ENCODE results near the gene GARRE1. TPM values are rescaled to one million over a fixed set of nuclear protein-coding genes. Genes with fewer than 3 reads are reported as not detected.

GARRE1 gene
- total and polyA plus RNA-seq, 2 experiments from 2014 or later: 16.0 to 20.0 TPM

DNA sequence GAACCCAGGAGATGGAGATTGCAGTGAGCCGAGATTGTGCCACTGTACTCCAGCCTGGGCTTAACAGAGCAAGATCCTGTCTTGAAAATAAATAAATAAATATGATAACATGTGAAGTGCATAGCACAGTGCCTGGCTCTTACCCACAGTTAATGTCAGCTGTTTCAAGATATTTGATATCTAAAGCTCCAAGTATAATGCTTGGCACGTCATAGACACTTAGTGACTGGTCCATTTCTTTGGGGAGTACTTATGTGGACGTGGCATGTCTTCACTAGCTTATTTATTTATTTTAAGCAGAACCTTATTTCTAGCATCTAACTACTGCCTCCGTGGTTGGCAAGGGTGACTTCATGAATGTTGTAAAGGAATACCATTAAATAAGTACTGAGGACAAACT, 18.8 kb downstream of the GARRE1 start:
- H3K36me3 ChIP-seq (ENCODE audit: insufficient read depth): no peaks in the 10 kb centered on the region
- H4K20me1 ChIP-seq (replicated peaks; ENCODE audit: insufficient read depth): 0 out of 2 replicates have a peak, but pooled peaks cover 5% of the 10 kb centered on the region
- H3K4me1 ChIP-seq (ENCODE audit: insufficient read depth): peaks cover 13% of the 10 kb centered on the region; the same call in 1 of the 2 replicates
- Mint-ChIP-seq H3K36me3 (ENCODE audit: low read depth) (no peaks in the 10 kb centered on the region), H3K4me1 (peaks cover 19% of the 10 kb centered on the region), H3K27me3 (ENCODE audit: insufficient read depth, low read depth, poor library complexity) (peaks cover 2% of the 10 kb centered on the region), H3K4me3 (no peak overlapping the region), H3K27ac (no peak overlapping the region), H3K9me3 (no peaks in the 10 kb centered on the region)
- no peaks in the 10 kb centered on the region for H3K27me3 ChIP-seq (ENCODE audit: insufficient read depth)
- no peak overlapping the region for H2AFZ ChIP-seq
- ATAC-seq (no peak), DNase-seq (ENCODE audit: low spot score) (no peak)
- TF ChIP-seq ZNF331 (CRISPR knock-in tag; IDR thresholded peaks at IDR 0.05; ENCODE audit: low read depth) (no peak), EZH2 (IDR thresholded peaks at IDR 0.05; ENCODE audit: low read depth, unreplicated experiment) (no peak), NANOG (IDR thresholded peaks at IDR 0.05; ENCODE audit: borderline replicate concordance) (no peak), CREB1 (CRISPR knock-in tag; IDR thresholded peaks at IDR 0.05; ENCODE audit: low read depth) (no peak), STAT1 (IDR thresholded peaks at IDR 0.05; ENCODE audit: unreplicated experiment) (no peak), ZNF114 (CRISPR knock-in tag; IDR thresholded peaks at IDR 0.05) (no peak), ETS1 (IDR thresholded peaks at IDR 0.05) (no peak), EZH2phosphoT487 (IDR thresholded peaks at IDR 0.05; ENCODE audit: unreplicated experiment) (no peak)
- TF ChIP-seq, protein P1, sequence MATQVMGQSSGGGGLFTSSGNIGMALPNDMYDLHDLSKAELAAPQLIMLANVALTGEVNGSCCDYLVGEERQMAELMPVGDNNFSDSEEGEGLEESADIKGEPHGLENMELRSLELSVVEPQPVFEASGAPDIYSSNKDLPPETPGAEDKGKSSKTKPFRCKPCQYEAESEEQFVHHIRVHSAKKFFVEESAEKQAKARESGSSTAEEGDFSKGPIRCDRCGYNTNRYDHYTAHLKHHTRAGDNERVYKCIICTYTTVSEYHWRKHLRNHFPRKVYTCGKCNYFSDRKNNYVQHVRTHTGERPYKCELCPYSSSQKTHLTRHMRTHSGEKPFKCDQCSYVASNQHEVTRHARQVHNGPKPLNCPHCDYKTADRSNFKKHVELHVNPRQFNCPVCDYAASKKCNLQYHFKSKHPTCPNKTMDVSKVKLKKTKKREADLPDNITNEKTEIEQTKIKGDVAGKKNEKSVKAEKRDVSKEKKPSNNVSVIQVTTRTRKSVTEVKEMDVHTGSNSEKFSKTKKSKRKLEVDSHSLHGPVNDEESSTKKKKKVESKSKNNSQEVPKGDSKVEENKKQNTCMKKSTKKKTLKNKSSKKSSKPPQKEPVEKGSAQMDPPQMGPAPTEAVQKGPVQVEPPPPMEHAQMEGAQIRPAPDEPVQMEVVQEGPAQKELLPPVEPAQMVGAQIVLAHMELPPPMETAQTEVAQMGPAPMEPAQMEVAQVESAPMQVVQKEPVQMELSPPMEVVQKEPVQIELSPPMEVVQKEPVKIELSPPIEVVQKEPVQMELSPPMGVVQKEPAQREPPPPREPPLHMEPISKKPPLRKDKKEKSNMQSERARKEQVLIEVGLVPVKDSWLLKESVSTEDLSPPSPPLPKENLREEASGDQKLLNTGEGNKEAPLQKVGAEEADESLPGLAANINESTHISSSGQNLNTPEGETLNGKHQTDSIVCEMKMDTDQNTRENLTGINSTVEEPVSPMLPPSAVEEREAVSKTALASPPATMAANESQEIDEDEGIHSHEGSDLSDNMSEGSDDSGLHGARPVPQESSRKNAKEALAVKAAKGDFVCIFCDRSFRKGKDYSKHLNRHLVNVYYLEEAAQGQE (IDR thresholded peaks at IDR 0.05; ENCODE audit: unreplicated experiment): no peak
- TF ChIP-seq, protein P2, sequence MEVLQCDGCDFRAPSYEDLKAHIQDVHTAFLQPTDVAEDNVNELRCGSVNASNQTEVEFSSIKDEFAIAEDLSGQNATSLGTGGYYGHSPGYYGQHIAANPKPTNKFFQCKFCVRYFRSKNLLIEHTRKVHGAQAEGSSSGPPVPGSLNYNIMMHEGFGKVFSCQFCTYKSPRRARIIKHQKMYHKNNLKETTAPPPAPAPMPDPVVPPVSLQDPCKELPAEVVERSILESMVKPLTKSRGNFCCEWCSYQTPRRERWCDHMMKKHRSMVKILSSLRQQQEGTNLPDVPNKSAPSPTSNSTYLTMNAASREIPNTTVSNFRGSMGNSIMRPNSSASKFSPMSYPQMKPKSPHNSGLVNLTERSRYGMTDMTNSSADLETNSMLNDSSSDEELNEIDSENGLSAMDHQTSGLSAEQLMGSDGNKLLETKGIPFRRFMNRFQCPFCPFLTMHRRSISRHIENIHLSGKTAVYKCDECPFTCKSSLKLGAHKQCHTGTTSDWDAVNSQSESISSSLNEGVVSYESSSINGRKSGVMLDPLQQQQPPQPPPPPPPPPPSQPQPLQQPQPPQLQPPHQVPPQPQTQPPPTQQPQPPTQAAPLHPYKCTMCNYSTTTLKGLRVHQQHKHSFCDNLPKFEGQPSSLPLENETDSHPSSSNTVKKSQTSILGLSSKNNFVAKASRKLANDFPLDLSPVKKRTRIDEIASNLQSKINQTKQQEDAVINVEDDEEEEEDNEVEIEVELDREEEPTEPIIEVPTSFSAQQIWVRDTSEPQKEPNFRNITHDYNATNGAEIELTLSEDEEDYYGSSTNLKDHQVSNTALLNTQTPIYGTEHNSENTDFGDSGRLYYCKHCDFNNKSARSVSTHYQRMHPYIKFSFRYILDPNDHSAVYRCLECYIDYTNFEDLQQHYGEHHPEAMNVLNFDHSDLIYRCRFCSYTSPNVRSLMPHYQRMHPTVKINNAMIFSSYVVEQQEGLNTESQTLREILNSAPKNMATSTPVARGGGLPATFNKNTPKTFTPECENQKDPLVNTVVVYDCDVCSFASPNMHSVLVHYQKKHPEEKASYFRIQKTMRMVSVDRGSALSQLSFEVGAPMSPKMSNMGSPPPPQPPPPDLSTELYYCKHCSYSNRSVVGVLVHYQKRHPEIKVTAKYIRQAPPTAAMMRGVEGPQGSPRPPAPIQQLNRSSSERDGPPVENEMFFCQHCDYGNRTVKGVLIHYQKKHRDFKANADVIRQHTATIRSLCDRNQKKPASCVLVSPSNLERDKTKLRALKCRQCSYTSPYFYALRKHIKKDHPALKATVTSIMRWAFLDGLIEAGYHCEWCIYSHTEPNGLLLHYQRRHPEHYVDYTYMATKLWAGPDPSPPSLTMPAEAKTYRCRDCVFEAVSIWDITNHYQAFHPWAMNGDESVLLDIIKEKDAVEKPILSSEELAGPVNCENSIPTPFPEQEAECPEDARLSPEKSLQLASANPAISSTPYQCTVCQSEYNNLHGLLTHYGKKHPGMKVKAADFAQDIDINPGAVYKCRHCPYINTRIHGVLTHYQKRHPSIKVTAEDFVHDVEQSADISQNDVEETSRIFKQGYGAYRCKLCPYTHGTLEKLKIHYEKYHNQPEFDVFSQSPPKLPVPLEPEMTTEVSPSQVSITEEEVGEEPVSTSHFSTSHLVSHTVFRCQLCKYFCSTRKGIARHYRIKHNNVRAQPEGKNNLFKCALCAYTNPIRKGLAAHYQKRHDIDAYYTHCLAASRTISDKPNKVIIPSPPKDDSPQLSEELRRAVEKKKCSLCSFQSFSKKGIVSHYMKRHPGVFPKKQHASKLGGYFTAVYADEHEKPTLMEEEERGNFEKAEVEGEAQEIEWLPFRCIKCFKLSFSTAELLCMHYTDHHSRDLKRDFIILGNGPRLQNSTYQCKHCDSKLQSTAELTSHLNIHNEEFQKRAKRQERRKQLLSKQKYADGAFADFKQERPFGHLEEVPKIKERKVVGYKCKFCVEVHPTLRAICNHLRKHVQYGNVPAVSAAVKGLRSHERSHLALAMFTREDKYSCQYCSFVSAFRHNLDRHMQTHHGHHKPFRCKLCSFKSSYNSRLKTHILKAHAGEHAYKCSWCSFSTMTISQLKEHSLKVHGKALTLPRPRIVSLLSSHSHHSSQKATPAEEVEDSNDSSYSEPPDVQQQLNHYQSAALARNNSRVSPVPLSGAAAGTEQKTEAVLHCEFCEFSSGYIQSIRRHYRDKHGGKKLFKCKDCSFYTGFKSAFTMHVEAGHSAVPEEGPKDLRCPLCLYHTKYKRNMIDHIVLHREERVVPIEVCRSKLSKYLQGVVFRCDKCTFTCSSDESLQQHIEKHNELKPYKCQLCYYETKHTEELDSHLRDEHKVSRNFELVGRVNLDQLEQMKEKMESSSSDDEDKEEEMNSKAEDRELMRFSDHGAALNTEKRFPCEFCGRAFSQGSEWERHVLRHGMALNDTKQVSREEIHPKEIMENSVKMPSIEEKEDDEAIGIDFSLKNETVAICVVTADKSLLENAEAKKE (CRISPR knock-in tag; IDR thresholded peaks at IDR 0.05): no peak
- TF ChIP-seq, protein P3, sequence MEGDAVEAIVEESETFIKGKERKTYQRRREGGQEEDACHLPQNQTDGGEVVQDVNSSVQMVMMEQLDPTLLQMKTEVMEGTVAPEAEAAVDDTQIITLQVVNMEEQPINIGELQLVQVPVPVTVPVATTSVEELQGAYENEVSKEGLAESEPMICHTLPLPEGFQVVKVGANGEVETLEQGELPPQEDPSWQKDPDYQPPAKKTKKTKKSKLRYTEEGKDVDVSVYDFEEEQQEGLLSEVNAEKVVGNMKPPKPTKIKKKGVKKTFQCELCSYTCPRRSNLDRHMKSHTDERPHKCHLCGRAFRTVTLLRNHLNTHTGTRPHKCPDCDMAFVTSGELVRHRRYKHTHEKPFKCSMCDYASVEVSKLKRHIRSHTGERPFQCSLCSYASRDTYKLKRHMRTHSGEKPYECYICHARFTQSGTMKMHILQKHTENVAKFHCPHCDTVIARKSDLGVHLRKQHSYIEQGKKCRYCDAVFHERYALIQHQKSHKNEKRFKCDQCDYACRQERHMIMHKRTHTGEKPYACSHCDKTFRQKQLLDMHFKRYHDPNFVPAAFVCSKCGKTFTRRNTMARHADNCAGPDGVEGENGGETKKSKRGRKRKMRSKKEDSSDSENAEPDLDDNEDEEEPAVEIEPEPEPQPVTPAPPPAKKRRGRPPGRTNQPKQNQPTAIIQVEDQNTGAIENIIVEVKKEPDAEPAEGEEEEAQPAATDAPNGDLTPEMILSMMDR (conservative IDR thresholded peaks at IDR 0.05; ENCODE audit: low read depth in 2 of 2): no peak
- H3K9me2 ChIP-seq (ENCODE audit: insufficient read depth): no peaks in the 10 kb centered on the region
- no peaks in the 10 kb centered on the region for H3F3A ChIP-seq (replicated peaks; ENCODE audit: low read depth)
- no peak overlapping the region for H3K4me3 ChIP-seq
- peaks cover 43% of the 10 kb centered on the region; the same call in 1 of the 2 replicates for H3K79me2 ChIP-seq (replicated peaks; ENCODE audit: insufficient read depth)
- H3K27ac ChIP-seq (ENCODE audit: low read depth): no peak overlapping the region
- no peak overlapping the region for H3K4me2 ChIP-seq

All from GM23338 (cell line).